NCI-H524 (cell line): ENCODE results near the gene ADGRD1.
A peak's percentile ranks its signal among the peaks of the same experiment; 100 is the strongest.

Source experiments
- DNase-seq, 2 experiments: peaks; one replicate each; lab custom pipeline; 2025; lab: John Stamatoyannopoulos, UW

Gene ADGRD1

DNA sequence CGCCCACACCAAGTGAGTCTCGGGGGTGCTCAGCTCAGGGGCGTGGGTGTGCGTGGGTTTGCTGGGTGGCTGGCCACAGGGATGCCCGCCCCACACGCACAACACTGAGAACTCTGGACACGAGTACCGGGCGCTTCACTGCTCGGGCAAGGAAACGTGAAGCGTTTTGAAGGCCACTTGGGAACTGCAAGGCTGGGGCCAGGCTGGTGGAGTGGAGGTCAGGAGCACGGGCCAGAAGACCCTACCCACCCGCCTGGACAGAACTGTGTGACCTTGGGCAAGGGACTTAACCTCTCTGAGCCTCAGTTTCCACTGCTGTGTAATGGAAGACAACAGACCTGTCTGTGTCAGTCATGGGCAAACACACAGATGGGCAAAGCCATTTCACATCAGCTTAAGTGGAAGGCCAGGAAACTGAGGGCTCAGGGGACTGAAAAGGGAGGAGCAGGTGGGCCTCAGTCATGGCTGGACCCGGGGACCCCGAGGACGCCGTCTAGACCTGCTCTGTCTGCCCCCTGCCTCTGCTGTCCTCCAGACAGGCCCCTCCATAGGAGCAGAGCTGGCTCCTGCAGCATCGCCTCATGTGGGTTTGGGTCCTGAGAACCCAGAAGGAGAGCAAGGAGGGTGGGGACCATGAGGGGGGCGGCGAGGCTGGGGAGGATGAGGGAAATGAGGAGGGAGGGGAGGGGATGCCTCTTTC is 52.5 kb downstream of the ADGRD1 start:
- no peak for DNase-seq

DNA sequence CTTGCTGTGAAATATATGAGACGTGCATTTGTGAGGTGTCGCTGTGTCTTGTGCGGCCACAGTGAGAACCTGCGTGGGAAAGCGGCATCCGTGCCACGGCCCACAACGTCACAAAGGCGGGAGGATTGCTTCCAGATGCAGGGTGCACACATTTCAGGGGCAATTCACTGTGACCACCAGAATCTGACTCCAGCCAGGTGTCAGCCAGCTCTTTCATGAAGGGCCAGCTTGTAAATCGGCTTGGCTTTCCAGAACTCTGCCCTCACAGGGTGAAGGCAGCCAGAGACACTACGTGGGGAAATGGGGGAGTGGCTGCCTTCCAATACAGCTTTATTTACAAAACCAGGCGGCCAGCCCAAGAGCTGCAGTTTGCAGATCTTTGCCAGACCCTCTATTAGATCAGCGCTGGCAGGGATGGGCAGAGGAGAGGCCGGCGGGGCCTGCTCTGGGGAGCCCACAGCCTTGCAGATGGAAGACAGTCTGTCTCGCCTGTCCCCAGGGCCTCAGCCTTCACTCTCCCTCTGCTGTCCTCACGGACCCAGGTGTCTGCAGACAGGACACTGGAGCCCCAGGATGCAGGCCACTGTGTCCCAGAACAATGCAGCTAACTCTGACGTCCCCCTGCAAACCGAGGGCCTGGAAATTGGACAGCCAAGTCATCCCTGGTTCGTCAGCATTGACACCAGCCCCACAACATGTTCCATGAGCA is 53.5 kb downstream of the ADGRD1 start:
- DNase-seq: no peak

DNA sequence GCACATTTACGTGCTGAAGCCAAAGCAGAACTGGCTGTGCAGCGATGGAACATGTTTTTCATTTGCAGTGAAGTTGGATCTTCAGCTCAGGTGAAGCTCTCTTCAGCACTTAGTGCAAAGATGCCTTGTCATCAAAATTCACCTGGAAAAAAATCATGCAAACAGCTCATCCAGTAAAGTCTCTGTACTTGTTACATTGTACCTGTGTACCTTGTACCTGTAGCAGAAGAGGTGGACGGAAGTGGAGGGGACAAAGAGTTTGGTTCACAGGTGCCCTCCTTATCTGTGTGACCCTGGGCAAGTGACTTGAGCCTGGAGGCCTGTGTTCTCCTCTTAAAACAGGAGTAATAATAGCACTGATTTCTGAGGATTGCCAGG is 54.0 kb downstream of the ADGRD1 start:
- no peak for DNase-seq

DNA sequence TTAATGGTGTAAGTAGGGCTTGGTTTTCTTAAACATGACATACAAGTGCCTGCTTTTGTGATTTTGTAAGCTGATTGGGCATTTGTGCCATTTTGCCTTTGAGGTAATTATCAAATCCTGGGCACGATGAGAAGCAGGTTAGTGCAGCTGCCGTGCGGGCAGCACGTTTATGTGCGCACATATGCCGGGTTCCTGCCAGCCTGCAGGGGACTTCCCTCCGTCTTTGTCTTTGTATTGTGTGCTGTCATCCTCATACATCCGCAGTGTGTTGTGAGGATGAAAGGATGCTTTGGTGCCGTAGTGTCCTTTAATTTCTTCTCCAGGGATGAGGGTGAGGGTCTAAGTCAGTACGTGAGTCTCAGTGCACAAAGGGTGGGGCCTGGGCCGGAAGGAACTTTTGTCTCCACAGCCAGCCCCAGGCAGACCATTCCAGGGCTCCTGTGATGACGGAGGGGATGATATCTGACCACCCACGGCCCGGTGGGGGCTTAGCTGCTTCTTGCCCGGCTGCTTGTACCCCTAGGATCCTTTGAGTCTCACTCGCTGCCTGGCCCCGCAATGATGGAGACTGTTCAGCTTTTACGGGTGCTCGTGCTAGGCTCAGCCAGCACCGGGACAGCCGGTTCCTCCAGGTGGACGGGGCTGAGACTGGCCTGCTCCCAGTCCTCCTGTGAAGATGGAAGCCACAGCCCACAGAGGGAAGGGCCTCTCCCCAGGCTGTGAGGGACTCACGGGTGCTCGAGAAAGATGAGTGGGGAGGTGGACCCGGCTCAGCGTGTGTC is 54.6 kb downstream of the ADGRD1 start:
- DNase-seq: no peak

DNA sequence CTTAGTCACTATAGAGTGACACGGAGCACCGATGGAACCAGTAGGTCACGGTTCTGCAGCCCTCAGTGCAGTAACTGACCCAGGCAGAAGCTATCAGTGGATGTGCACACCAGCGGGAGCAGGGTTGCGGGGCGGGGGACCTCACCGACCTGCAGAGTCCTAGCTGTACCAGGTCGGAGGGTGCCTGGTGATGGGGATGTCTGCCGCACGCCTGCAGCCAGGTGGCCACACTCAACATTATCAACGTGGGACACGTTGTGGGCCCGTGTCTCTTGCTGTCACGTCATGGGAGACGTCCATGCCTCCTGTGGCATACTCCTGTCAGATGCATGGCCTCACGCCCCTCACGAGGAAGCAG is 55.2 kb downstream of the ADGRD1 start:
- no peak for DNase-seq

DNA sequence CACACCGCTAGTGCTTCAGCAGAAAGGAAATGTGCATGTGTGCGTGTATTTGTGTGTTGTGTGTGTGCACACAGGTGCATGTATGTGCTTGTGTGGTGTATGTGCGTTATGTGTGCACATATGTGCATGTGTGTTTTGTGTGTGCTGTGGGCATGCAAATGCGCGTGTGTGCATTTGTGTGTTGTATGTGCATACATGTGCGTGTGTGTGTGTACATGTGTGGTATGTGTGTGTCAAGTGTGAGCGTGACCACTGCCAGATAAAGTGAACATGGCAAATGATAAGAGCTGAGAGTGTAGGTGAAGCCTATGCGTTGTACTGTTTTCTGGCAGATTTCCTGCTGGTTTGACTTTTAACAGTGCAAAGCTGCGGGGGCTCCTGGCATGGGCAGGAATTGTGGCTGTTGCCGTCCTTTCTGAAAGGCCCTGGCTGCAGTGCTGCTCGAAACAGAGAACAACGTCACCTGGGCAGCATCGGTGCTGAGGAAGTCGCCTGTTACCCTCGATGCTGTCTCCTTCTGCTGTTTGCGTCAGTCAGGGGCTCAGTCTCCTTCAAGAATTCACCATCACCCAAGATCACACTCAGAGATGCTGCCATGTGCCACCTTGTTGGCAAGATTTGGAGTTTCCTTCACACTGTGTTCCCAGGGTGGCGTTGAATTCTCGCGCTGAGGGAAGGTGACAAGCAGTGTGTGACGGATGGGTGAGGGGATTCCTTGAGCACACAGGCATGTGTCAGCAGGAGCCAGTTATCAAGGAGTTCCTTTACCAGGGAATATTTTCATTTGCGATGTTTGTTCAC is 56.1 kb downstream of the ADGRD1 start:
- DNase-seq: no peak

DNA sequence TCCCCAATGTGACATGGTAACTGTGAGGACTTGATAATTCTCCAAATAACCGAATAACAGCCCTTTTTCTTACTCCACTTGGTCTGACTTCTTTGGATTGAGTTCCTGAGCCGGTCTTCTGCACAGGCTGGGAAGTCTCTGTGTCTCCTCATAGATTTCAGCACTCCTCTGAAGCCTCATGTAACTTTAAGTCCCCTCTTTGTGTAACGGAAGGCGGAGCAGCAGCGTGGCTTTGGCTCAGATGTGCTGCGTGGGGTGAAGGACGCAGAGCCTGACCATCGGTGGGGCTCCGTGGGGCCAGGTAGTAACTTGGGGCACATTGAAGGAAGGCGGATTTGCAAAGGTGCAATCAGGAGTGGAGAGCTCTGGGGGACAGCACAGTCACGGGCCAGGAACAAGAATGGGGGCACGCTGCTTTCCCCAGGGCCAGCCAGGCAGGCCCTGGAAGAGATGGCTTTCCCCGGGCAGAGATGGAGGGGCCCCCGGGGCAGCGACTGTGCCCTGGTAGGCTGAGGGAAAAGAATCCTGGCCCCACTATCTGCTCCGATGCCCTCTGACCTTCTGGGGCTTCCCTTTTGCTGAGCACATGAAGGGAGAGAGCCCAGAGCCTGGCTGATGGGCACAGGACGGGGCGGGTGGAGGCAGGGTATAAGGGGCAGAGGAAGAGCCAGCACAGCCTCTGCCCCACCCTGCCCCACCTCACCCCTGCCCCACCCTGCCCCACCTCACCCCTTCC is 56.9 kb downstream of the ADGRD1 start:
- no peak for DNase-seq

DNA sequence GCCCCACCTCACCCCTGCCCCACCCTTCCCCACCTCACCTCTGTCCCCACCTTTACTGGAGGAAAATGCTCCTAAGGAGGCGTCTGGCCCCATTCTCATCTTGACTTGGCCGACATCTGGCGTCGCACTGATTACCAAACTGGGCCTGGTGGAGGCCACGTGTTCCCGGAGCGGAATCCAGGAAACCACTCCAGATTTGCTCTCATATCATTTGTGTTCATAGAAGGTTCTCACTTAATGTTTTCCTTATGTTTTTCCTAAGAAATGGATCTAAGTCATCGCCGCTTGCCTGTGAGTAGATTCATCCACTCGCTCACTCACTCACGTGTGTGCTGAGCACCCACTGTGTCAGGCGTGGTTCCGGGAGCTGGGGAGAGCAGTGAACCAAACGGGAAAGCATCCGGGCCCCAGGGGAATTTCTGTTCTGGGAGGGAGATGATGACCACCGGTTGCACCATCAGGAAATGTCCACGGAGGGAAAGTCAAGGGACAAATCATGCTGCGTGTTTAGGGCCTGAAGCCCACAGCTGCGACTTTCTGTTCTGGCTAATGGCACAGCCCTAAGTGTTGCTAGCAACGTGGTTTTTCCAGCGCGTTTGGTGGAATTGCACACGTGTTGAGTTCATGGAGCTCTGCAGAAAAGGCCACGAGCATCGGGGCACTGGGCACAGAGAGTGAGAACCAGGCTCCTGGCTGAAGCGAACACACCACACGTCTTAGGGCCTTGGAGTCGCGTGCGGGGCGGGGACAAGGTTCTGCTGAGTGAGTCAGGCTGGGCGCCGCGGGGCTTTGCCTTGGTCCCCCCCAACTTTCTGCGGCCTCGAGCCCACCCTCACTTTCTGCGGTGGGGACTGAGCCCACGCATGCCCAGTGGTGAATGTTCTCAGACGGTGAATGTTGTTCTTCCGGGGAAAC is 57.7 kb downstream of the ADGRD1 start:
- peak in 1 of 2 experiments; percentile 16 for DNase-seq

DNA sequence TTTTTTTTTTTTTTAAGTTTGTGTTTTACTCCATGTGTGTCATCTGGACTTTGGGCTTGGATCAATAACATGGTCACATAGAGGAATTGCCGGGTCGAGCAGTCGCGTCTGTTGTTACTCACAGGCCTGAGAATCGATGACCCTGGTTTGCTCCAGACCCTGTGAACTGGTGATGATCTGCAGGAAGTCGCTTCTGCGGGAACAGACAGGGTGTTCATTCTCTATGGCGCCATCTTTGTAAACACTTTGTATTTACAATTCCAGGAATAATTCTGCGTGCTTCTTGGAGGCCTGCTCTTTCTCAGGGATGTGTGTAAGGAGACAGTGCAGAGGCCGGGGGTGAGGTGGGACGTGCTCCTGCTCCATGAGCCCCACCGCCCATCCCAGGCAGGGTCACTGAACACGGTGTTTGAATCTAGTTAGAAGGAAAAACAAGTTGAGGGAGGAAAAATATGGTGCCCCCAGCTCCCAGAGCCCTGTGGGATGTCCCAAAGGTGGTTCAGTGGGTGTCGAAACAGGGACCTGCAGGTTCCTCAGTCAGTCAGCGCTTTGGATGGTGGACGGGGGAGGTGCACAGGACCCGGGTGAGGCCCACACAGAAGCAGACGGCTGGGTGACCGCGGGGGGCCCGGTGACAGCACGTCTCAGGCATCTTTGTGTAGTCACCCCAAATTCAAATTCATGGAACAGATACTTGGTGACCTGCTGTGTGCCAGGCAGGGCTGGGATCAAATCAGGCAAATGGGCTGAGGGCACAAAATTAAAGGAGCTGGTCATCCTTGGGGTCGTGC is 58.8 kb downstream of the ADGRD1 start:
- DNase-seq: no peak

DNA sequence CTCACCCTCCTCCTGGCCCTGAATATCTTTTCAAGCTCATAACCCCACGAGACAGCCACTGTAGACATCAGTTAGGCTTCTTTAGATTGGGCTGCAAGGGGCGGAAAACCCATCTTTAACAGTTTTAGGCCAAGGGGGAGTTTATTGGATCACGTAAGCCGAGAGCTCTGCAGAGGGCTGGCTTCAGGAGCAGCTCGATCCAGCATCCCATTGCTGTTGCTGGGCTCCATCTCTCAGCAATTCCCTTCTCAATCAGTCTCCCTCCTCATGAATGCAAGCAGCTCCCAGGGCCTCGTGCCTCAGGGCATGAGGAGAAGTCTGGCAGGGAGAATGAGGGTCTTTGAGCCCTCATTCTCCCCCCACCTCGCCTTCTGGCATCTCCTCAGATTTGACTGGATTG is 59.4 kb downstream of the ADGRD1 start:
- DNase-seq: no peak

DNA sequence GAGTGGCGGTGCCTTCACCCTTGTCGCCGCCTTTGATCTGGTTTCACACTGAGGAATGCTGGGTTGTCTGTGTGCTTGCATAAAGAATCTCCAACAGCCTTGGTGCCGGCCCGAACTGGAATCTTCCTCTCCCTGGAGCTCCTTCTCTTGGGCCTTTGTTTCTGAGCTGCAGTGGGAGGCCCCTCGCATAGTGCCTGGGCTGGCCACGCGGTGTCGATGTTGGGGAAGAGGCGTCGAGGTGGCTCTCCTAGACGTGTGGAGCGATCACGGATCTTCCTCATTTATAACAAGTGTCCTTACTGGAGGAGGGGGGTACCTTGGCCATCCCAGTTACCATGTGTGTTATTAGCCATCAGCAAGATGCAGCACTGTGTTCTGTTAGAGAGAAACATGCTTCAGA is 60.6 kb downstream of the ADGRD1 start:
- no peak for DNase-seq

DNA sequence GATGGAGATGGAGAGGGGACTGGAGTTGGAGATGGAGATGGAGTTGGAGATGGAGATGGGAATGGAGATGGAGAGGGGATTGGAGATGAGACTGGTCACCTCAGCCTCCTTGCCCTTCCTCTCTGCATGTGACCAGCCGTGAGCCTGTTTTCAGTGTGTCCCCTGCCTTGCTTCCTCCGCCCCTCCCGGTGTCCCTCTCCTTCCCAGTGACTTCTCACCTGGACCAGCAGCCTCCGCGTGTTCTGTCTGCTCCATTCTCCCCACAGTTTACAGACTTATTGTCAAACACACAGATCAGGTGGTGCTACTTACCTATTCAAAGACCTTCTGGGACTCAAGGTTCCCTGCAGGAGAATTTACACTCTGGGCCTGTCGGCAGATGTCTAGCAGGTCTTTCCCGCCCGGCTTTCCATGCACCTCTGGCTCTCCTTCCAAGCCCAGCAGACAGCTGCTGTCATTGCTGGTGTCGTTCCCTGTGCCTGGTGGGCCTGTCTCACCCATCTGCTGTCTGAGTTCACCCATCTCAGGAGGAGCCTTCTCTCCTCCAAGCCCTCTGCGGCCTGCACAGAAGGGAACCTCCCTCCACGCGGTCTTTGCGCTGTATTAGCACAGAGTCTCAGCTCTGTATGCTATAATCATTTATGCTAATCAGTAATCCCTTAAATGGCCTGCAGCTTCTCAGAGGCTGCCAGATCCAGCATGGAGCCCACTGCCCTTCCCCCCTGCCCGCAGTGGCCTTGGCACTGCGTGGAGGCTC is 62.1 kb downstream of the ADGRD1 start:
- peak in 1 of 2 experiments; percentile 40 for DNase-seq

DNA sequence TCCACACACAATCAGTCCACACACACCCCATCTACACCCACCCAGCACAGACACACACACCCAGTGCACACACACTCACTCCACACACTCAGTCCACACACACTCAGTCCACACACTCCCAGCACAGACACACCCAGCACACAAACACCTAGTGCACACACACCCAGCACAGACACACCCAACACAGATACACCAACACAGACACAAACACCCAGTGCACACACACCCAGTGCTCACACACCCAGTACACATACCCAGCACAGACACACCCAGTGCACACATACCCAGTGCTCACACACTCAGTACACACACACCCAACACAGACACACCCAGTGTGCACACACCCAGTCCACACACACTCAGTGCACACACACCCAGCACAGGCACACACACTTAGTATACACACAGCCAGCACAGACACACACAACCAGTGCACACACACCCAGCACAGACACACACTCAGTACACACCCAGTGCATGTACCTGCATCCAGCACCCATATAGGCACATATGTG is 63.8 kb downstream of the ADGRD1 start:
- DNase-seq: no peak

DNA sequence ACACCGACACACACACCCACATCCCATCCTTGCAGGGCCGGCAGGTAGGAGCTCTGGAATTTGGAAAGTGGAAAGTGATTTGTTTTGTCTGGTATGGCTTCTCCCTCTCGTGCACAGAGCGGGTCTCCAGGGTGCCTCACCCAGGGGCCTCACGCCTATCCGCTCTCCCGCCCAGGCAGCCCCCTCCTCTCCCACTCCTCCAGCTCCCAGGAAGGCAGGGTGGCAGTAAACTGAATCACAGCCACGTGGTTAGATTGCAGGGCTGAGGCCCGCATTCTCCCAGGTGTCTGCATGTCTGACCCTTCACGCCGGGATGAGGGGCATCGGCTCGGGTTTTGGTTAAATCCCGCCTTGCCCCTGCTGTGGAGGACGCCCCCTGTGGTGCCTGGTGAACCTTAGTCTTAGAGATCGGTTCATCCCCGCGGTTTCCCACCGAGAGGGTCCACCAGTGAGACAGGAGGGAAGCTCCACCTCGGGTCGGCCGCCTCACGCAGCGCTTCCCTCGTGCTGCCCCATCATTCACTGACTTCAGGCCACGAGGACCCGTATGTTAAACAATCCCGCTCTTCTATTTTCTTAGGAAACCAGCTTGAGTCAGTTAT is 64.4 kb downstream of the ADGRD1 start:
- no peak for DNase-seq

DNA sequence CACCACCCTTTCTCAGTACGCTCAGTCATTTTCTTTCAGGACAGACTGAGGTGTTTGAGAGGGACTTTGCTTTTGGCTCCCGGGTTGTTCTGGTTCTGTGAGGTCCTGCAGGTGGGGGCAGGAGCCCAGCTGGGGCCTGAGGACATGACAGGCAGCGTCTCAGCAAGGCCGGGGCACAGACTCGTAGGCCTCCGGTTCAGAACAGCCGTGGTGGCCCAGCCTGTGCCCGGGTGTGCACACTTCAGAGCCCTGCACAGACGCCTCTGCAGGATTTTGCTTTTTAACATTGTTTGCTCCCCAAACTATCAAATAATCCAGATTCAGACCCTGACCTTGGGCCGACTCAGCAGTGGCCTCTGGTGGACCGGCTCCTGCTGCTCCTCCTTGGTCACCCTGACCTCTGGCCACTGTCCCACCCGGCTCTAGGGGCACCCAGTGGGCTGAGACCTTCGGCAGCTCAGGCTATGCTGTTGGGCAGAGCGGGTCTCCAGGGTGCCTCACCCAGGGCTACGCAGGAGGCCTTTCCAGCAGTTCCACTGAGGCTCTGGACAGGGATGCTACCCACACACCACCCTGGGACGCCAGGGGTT is 65.2 kb downstream of the ADGRD1 start:
- DNase-seq: no peak

DNA sequence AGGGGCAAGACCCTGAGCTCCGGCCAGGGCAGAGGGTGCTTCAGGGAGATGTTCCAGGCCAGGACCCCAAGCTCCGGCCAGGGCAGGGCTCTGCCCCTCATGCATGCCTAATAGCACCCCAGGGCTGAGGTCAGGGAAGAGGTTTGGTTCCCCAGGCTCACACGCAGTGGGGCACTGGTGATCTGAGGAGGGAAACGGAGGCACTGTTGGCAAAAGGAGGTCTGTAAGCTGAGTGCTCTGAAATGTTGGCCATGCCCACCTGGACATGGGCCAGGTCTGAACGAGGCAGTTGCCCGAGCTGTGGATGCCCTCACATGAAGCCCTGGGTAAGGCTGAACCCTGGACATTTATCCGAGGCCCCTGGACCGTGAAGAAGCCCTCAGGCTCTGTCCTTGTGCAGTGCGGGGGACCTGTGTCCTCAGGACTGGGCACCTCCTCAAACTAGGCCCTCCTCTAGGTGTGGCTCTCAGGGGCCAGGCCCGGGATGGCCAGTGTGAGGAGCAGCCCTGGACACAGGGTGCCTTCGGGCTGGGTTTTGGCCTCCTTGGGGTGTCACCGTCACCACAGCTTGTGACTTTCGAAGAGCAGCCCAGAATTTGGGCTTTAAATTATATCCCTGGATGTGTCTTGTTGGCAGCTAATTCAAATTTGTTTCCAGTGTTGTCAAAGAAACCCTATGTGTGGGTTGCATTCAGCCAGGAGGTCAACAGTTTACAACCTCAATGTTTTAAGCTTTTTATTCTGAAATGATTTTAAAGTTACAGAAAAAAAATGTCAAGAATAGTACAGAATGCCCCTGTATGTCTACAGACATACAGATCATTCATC is 66.8 kb downstream of the ADGRD1 start:
- no peak for DNase-seq

DNA sequence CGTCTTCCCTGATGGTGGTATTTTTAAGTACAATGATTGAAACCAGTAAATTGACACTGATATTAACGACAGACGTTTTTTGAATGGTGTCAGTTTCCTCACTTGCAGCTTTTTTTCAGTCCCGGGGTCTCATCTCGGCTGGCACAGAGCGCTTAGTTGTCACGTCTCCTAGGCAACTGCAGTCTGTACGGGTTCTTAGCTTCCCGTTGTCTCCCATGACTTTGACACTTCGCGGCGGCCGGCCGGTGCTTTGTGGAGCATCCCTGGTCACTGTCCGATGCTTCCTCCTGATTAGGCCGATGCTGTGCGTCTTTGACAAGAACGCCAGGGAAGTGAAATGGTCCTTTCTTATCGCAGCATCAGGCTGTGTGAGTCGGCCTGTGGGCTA is 67.4 kb downstream of the ADGRD1 start:
- no peak for DNase-seq
